DMS53 treated with DMSO at 0.1 percent for 48 hours (cell line): ENCODE results near the gene CTNNA3.

Experiments
- DNase-seq: peaks from one replicate; lab custom pipeline; 2025; ENCODE audit not compliant: unreplicated experiment; lab: John Stamatoyannopoulos, UW

Gene CTNNA3

GRCh38 chr10:67666416-67667034 lies 29.5 kb downstream of the CTNNA3 start:
- DNase-seq: peak; percentile 35

DNA sequence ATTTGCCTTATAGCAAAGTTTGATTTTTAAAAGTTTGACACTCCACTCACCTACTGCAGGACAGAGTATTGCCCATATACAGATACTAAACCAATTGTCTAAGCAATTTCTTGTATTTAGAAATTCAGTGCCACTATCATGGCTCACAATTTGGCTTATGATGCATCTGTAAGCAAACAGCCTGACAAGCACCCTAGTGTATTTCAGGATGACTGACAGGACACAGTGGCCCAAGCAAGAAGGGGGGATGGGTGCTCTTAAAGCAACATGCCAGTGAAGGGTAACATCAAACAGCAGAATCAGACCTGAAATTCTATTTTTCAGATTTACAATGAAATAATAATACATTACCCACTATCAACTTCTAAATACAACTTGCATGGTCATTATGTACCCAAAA lies 30.5 kb downstream of the CTNNA3 start:
- peak; percentile 36 for DNase-seq

DNA sequence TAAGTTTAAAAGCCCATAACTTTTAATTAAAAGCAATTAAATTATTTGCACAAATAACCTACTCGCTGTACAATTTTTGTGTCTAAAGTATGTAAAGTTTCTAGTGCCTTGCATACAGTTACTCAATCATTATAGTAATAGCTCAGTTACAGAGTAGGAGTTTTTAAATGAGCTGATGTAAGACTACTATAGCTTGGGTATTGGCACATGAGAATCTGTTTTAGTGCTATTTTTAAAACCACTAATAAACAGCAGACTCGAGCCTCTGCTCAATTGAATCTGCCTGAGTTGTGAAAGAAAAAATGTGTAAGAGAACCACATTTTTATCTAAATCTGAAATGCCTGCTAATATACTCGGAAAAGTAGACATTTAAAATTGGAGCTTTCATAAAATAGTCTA lies 31.1 kb downstream of the CTNNA3 start:
- DNase-seq: no peak

DNA sequence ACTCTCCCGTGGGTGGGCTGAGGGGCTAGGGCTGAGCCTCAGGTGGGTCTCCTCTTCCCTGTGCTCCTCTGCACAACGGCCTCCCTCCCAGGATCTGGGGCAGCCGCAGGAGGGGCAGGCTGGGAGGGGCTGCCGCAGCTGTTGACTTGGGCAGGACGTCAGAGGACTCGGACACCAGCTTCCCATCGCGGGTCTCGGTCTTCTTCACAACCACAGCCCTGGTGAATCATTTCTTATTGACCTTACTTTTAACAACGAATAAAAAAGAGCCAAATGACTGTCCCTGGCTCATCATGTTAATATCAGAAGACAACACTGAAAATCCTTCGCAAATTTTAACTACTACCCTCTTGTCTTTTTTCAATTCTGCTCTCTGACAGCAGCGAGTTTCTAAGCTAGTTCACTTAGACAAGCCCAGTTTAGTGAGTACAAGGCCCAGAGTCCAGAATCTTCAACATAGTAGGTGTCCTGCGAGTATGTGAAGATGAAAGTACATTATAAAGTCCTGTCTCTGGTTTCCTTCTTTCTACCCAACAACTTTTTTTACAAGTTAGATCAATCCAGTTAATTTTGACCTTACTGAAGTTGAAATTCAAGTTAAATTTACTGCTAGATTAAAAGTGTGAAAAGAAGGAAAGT lies 32.4 kb downstream of the CTNNA3 start:
- DNase-seq: no peak

DNA sequence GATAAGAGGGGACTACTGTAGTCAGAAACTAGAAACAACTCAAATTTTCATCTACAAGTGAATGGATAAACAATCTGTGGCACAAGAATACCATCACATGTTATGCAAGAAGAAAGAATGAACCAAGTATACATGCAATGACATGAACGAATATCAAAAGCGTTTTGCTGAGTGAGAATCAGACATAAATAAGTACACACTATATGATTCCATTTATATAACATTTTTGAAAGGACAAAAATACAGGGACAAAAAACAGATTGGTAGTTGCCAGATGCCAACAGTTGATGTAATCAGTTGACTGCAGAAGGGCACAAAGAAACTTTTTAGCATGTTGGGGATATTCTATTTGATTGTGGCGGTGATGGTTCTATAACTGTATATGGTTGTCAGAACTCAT lies 33.6 kb downstream of the CTNNA3 start:
- no peak for DNase-seq

DNA sequence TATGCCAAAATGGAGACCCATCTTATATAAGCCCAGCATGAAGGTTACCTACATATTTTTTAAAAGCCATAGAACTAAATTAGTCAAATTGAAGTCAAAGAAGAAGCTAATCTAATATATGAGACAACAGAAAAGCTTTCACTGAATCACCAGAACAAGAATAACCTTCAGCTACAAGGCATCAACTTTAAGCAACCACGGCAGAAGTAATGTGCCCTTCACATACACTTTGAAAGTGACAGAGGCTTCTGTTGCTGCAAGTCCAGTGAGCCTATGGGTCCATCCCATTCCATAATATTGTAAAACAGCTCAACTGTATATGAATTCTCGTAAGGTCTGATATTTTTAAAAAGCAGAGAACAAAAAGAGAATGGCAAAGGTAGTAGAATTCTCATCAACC lies 36.5 kb downstream of the CTNNA3 start:
- DNase-seq: no peak

GRCh38 chr10:67657775-67658174 lies 38.2 kb downstream of the CTNNA3 start:
- DNase-seq: no peak

DNA sequence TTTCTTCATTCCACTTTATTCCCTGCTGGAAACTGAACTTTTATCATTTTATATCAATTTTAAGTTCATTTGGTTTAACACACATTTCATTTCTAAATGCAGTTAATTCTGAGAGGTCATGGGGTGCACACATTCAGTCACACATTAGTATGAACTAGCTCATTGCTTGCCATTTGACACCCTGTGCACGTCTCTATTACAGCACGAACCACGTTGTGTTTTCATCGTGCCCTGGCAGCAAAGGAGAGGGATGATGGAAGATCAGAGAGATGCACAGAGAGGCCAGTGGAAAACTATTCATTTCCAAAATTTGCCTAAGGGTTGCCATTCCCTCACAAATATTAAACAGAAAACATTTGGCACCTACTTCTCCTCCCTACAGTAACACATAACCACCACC lies 45.4 kb downstream of the CTNNA3 start:
- no peak for DNase-seq

DNA sequence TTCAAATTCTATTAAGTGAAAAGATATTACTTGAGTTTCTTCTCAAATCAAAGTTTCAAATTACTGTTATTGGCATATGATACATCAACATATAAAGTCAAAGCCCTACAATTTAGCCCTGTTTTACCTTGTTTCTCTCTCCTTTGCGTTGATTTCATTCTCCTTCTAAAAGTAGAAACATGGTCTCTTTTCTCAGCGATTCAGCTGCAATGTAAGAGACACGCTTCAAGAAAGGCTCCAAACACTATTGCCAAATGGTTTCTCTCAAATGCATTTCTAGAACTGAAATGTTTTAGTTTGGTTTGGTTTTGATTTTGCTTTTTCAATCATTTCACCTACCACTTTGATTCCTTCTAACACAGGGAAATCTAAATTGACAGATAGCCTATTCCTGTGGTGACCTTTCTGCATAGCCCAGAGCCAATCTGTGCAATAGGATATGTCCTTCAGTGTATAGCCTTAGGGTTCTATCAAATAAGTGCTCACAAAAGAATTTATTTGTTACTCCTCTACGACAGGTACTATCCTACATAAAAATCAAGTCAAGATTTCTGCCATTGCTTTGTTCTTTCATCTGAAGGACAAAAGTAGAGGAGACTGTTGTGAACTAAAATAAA lies 47.3 kb downstream of the CTNNA3 start:
- DNase-seq: no peak

- no peak for DNase-seq
Observed at GRCh38 chr10:67630904-67631303, 65.1 kb downstream of the CTNNA3 start.

DNA sequence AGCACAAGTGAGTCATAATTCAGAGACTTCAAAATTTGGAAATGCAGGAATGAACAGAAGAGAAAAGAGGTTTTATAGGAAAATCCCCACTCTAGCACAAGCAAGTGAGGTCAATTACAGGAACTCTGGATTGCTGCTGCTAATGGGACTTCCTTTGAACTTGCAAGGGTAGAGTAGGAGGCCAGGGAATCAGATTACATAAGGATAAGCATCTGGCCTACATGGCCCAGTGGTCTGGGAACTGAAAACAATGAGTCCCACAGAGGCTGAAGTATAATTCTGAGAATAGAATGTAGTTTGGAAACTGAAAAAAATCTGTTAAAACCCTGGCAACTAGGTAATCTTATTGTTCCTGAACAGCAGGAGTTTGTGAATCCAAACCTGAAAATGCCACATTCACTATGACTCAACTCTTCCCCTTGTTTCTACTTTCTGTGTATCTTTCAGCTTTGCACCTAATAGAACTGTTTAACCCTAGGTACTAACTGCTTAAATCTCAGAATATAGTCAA lies 66.5 kb downstream of the CTNNA3 start:
- DNase-seq: peak; percentile 19

DNA sequence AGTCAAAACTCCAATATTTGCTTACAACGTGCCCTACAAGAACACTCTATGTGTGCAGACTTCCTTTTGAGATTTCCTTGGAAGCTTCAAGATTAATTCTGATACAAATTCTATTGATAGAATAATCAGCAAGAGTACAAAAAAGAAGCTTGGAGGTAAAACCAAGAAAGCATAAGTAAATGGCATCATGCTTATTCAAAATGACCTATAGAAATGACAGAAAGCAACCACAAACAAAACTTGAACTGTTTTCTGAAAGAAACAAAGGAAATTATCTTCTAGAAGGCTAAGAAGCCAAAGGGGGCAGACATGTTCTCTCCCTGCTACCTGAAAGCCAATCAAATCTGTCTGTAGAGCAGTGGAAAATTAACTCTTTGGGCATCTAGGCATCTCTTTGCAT lies 73.0 kb downstream of the CTNNA3 start:
- no peak for DNase-seq

DNA sequence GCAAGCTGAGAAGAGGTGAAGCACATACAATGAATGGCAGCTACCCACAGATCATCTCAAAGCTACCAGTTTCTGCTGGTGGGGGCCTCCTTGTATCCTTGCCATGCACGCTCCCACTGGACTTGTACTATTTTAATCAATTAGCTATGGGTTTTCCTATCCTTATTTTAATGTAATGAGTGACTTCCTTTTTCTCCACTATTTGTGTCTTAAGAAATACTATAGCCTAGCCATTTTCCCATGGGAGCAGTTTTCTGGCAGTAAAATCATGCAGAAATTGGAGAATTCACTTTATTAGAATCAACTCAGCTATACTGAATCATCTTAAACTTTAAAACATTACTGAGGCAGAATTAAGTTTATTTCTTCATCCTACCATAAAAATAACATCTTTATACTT lies 73.5 kb downstream of the CTNNA3 start:
- no peak for DNase-seq

DNA sequence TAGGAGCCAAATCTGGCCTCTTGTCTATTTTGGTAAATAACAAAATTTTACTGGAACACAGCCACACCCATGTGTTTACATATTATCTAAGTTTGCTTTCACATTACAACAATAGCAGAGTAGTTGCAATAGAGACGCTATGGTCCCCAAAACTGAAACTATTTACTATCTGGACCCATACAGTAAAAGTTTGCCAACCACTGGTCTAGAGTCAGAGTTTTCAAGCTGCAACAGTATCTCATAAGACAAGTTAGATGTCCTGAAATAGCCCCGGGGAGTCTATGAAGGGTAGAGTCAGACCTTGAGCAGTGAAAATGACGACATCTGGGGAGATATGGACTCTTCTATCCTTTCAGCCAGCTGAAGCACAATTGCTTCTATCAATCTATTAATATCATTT lies 74.2 kb downstream of the CTNNA3 start:
- DNase-seq: no peak

DNA sequence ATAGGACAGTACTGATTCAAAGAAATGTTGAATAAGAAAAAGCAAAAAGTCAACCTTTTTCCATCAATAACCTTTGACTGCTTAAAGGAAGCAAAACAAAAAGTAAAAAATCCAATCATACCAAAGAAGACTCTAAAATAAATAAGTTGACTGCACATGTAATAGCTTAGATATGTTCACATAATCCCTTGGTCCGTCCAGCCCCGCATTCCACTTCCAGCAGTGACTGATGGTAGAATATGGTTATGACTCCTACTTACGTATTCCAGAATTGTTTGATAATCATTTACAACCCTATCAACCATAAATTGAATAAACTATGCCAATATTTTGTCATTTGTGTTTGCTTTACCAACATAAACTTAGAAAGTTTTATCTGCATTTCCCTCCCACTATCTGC lies 77.9 kb downstream of the CTNNA3 start:
- DNase-seq: no peak

DNA sequence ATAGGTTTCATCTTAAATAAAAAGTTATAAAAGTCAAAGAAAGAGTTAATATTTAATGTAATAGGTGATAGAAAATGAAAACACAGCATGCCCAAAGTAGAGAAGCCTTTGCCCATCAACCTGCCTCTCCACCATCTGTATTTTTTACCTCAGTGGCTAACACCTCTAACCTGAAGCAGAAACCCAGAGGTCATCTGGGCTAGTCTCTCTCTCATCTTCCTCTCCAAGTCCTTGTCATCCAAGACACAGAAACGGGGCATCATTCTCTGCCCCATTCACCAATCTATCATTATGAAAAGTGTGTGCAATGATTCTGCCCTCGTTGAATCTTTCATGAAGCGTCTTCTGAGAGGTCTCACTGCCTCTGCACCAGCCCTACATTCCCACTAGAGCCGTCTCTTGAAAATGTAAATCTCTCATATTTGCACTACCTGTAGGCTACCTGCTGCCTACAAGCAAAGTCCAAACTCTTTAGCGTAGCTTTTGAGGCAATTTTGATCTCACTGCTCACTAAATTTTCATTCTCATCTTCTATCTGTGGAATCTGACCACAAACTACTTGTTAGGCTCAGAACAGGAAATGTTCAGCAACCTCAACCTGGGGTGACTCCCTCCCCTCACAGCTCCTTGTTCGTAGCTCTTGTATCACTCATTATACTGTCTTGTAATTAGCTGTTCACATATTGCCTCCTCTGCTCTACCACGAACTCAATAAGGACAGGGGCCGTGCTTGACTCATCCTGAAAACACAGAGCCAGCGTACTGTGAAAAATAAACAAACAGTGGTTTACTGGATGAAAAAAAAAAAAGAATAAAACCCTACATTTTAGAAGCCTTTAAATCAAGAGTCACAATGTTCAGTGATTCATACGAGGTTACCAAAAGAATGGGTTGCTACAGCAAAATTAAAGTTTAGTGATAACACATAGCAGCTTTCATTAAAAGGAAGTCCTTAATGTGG lies 83.1 kb downstream of the CTNNA3 start:
- DNase-seq: no peak

DNA sequence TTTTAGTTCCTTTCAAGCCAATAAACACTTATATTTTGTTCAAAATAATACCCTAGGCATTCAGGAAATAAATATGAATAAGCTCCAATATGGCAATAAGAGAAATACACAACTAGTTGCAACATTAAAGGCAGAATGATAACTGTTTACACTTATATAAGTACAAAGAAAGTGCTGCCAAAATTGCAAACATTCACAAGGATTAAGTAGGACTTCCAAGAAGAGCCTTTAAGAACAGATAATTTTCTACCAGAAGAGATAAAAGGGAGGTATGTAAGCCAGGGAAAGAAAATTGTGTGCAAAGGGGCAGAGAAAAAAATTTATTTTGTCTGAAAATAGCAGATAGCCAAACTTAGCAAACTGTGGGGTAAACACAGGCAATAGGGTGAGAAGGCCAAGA lies 83.8 kb downstream of the CTNNA3 start:
- no peak for DNase-seq

DNA sequence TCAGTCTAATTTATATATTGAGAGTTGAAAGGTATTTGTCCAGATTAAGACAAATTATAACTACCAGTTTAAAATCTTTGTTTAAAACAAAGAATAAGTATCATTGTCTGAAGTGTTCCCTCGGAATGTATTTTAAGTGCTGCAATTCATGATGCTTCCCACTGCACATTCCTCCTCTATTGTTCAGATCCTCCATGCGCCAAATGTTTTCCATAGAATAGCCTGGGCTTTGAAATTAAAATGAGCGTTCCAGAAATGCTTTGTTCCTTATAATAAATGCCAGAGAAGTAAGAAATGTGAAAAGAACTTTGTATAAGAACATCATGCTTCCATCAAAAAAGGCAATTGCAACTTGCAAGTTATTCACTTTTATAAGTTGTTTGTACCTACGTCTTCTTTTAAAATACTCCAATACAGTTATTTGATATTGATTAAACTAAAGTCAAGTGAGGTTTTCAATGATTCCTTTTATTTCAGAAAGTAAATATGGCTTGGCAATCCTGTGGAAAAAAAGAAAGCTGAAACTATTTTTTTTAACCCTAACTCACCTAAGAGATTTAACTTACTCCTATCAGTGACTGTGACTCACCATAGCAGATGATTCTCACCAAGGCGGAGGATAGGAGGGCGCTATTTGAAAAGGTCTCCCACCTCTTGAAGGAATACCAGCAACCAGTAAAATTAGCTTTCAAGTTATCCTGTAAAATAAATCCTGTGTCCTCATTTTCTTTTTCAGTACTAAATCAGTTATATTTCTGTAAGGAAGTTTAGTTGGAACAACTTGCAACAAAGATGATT lies 85.8 kb downstream of the CTNNA3 start:
- DNase-seq: no peak

DNA sequence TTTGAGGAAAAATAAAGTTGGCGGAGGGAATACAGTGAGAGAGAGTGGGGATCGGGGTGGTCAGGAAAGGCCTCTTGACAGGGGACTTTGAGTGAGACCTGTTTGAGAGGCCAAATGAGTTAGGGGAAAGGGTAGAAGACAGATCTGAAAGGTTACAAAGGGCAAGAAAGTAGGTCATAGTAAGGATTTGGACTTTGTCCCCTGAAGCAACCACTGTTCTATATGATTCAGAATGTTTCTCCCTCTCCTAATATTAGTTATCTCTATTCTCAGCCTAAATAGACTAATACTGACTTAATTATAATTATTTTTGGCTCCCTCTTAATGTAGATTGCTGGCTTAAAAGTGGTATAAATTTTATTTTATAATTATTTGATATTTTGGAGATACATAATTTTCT lies 88.0 kb downstream of the CTNNA3 start:
- no peak for DNase-seq

GRCh38 chr10:67607472-67607871 lies 88.5 kb downstream of the CTNNA3 start:
- DNase-seq: peak; percentile 17

GRCh38 chr10:67606572-67606971 lies 89.4 kb downstream of the CTNNA3 start:
- no peak for DNase-seq
